ENCODE measurements around the gene IRAK2.

IRAK2 gene

GRCh38 chr3:10284496-10284895 is 119.8 kb downstream of the IRAK2 start:
- Mint-ChIP-seq H3K27me3 (no peaks in the 10 kb centered on the region), H3K4me3 (no peak overlapping the region), H3K27ac (peak overlapping the region; percentile 18), H3K4me1 (ENCODE audit: low read depth) (peaks cover 54% of the 10 kb centered on the region), H3K9me3 (no peaks in the 10 kb centered on the region), H3K36me3 (ENCODE audit: low read depth) (peaks cover 53% of the 10 kb centered on the region)

- peaks cover 44% of the 10 kb centered on the region for H3K4me1 Mint-ChIP-seq (ENCODE audit: low read depth)
- peaks cover 48% of the 10 kb centered on the region for H3K36me3 Mint-ChIP-seq (ENCODE audit: low read depth)
Observed at GRCh38 chr3:10285272-10286132, 120.8 kb downstream of the IRAK2 start.

GRCh38 chr3:10286133-10286524 is 121.4 kb downstream of the IRAK2 start:
- Mint-ChIP-seq H3K27me3 (no peaks in the 10 kb centered on the region), H3K27ac (no peak overlapping the region), H3K4me1 (ENCODE audit: low read depth) (peaks cover 38% of the 10 kb centered on the region), H3K4me3 (no peak overlapping the region), H3K9me3 (no peaks in the 10 kb centered on the region), H3K36me3 (ENCODE audit: low read depth) (peaks cover 48% of the 10 kb centered on the region)

More at GRCh38 chr3:10285272-10286132, 120.8 kb downstream of the IRAK2 start:
- Mint-ChIP-seq H3K9me3 (no peaks in the 10 kb centered on the region), H3K27ac (peak overlapping the region; percentile 18), H3K4me3 (no peak overlapping the region), H3K27me3 (no peaks in the 10 kb centered on the region)

GRCh38 chr3:10286596-10287295 is 122.0 kb downstream of the IRAK2 start:
- H3K4me1 Mint-ChIP-seq (ENCODE audit: low read depth) = peaks cover 38% of the 10 kb centered on the region
- no peak overlapping the region for H3K4me3 Mint-ChIP-seq
- no peak overlapping the region for H3K27ac Mint-ChIP-seq
- no peaks in the 10 kb centered on the region for H3K27me3 Mint-ChIP-seq
- peaks cover 48% of the 10 kb centered on the region for H3K36me3 Mint-ChIP-seq (ENCODE audit: low read depth)
- no peaks in the 10 kb centered on the region for H3K9me3 Mint-ChIP-seq

- Mint-ChIP-seq H3K4me1 (ENCODE audit: low read depth) (peaks cover 43% of the 10 kb centered on the region), H3K9me3 (no peaks in the 10 kb centered on the region), H3K4me3 (no peak overlapping the region), H3K27me3 (no peaks in the 10 kb centered on the region), H3K36me3 (ENCODE audit: low read depth) (peaks cover 47% of the 10 kb centered on the region), H3K27ac (no peak overlapping the region)
Observed at GRCh38 chr3:10287936-10288574, 123.3 kb downstream of the IRAK2 start.

- Mint-ChIP-seq H3K4me1 (ENCODE audit: low read depth) (peaks cover 45% of the 10 kb centered on the region), H3K27me3 (no peaks in the 10 kb centered on the region), H3K9me3 (no peaks in the 10 kb centered on the region), H3K36me3 (ENCODE audit: low read depth) (peaks cover 43% of the 10 kb centered on the region), H3K4me3 (no peak overlapping the region), H3K27ac (no peak overlapping the region)
Observed at GRCh38 chr3:10288575-10288960, 123.8 kb downstream of the IRAK2 start.

GRCh38 chr3:10289077-10289476 is 124.4 kb downstream of the IRAK2 start:
- Mint-ChIP-seq H3K4me1 (ENCODE audit: low read depth) (peaks cover 42% of the 10 kb centered on the region), H3K36me3 (ENCODE audit: low read depth) (peaks cover 40% of the 10 kb centered on the region), H3K4me3 (no peak overlapping the region)

GRCh38 chr3:10289787-10290355 is 125.2 kb downstream of the IRAK2 start:
- Mint-ChIP-seq H3K9me3 (no peaks in the 10 kb centered on the region), H3K27ac (no peak overlapping the region), H3K4me3 (no peak overlapping the region), H3K36me3 (ENCODE audit: low read depth) (peaks cover 41% of the 10 kb centered on the region), H3K4me1 (ENCODE audit: low read depth) (peaks cover 37% of the 10 kb centered on the region), H3K27me3 (no peaks in the 10 kb centered on the region)

More at GRCh38 chr3:10289077-10289476, 124.4 kb downstream of the IRAK2 start:
- H3K27me3 Mint-ChIP-seq = no peaks in the 10 kb centered on the region
- H3K27ac Mint-ChIP-seq = no peak overlapping the region
- H3K9me3 Mint-ChIP-seq = no peaks in the 10 kb centered on the region

GRCh38 chr3:10290481-10291176 is 125.9 kb downstream of the IRAK2 start:
- Mint-ChIP-seq H3K9me3 (no peaks in the 10 kb centered on the region), H3K27ac (no peak overlapping the region), H3K4me1 (ENCODE audit: low read depth) (peaks cover 29% of the 10 kb centered on the region), H3K27me3 (no peaks in the 10 kb centered on the region), H3K36me3 (ENCODE audit: low read depth) (peaks cover 44% of the 10 kb centered on the region), H3K4me3 (no peak overlapping the region)

GRCh38 chr3:10291641-10292040 is 126.9 kb downstream of the IRAK2 start:
- H3K9me3 Mint-ChIP-seq = no peaks in the 10 kb centered on the region
- H3K27me3 Mint-ChIP-seq = no peaks in the 10 kb centered on the region
- no peak overlapping the region for H3K4me3 Mint-ChIP-seq
- peaks cover 38% of the 10 kb centered on the region for H3K36me3 Mint-ChIP-seq (ENCODE audit: low read depth)
- peaks cover 26% of the 10 kb centered on the region for H3K4me1 Mint-ChIP-seq (ENCODE audit: low read depth)
- H3K27ac Mint-ChIP-seq = no peak overlapping the region

GRCh38 chr3:10292505-10293419 is 128.0 kb downstream of the IRAK2 start, which contains the start of gene GHRL:
GHRL (minus strand) TSS chr3:10292947; CDS start chr3:10290180, 2,767 bp downstream.
- Mint-ChIP-seq H3K36me3 (ENCODE audit: low read depth) (peaks cover 45% of the 10 kb centered on the region), H3K27me3 (no peaks in the 10 kb centered on the region), H3K4me3 (peak within 1 kb of the TSS; percentile 33), H3K4me1 (ENCODE audit: low read depth) (peaks cover 26% of the 10 kb centered on the region), H3K27ac (peak within 1 kb of the TSS; percentile 54), H3K9me3 (no peaks in the 10 kb centered on the region)

Data from stimulated activated naive CD8-positive, alpha-beta T cell treated with anti-CD3 and anti-CD28 coated beads, Interleukin-15, Interleukin-2, amounts not matched to agents 100 ng/mL and 50 ng/mL, for 24 hours (primary cell).